PC-3 (cell line): ENCODE data around the gene RSAD2.

Experiments
- EZH2phosphoT487 ChIP-seq: fragments of 300-600 bp; sonication (generic); IDR thresholded peaks from 2 replicates; pipeline ENCODE4 v1.6.1; 2018; ENCODE audit warnings: mild to moderate bottlenecking, antibody characterized with exemption, low read length, borderline replicate concordance
- TF ChIP-seq, protein P1 (sequence below): fragments of 300-600 bp; sonication (generic); conservative IDR thresholded peaks from 2 replicates; pipeline ENCODE4 v1.5.1; 2017; ENCODE audit warnings: antibody characterized with exemption, low read depth, mild to moderate bottlenecking, low read length

DNA sequence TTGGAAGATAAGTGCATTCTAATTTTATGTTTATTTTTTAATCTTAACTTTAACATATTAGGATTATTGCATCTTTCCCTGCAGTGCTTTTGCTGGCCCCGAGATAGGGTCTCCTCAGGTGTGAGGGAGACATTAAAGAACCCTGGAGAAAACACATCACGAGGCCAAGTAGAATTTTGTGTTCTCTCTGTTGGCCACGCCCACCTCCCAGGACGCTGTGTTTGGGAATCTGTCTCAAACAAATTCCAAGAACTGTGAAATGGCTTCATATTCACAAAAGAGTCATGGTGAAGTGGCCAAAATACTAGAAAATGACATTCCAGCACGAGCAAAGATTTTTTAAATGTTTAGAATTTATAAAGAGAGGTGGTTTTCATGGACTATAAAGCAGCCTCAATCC, 67.0 kb downstream of the RSAD2 start:
- no peak for TF ChIP-seq EZH2phosphoT487
- TF ChIP-seq, protein P1, sequence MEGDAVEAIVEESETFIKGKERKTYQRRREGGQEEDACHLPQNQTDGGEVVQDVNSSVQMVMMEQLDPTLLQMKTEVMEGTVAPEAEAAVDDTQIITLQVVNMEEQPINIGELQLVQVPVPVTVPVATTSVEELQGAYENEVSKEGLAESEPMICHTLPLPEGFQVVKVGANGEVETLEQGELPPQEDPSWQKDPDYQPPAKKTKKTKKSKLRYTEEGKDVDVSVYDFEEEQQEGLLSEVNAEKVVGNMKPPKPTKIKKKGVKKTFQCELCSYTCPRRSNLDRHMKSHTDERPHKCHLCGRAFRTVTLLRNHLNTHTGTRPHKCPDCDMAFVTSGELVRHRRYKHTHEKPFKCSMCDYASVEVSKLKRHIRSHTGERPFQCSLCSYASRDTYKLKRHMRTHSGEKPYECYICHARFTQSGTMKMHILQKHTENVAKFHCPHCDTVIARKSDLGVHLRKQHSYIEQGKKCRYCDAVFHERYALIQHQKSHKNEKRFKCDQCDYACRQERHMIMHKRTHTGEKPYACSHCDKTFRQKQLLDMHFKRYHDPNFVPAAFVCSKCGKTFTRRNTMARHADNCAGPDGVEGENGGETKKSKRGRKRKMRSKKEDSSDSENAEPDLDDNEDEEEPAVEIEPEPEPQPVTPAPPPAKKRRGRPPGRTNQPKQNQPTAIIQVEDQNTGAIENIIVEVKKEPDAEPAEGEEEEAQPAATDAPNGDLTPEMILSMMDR: no peak
